Loucy (cell line): Measurements from ENCODE around the gene HS6ST1.

Experiments used
- H2AFZ ChIP-seq: fragments of 200-600 bp; sonication (generic); 2 replicates; pipeline ENCODE4 v1.6.0; 2016; ENCODE audit warnings: antibody characterized with exemption, mild to moderate bottlenecking, low read length, moderate library complexity
- H3F3A ChIP-seq: fragments of 200-600 bp; 2 replicates; pipeline ENCODE4 v1.6.0; 2016; ENCODE audit warnings: antibody characterized with exemption, low read depth, mild to moderate bottlenecking
- H3K27me3 ChIP-seq: fragments of 200-600 bp; sonication (generic); 2 replicates; pipeline ENCODE4 v1.6.1; 2014; ENCODE audit warnings: low read length, mild to moderate bottlenecking; ENCODE audit not compliant: insufficient read depth, poor library complexity, severe bottlenecking
- H3K36me3 ChIP-seq: fragments of 200-600 bp; sonication (generic); 2 replicates; pipeline ENCODE4 v1.6.1; 2016; ENCODE audit warnings: low read length; ENCODE audit not compliant: insufficient read depth
- H3K4me1 ChIP-seq: fragments of 200-600 bp; sonication (generic); 2 replicates; pipeline ENCODE4 v1.5.1; 2014; ENCODE audit warnings: low read length, mild to moderate bottlenecking; ENCODE audit not compliant: insufficient read depth, poor library complexity, severe bottlenecking
- H3K4me2 ChIP-seq: fragments of 200-600 bp; sonication (generic); 2 replicates; pipeline ENCODE4 v1.6.0; 2014; ENCODE audit warnings: antibody characterized with exemption, low read length, low read depth, mild to moderate bottlenecking; ENCODE audit not compliant: poor library complexity, severe bottlenecking
- H3K4me3 ChIP-seq: fragments of 200-600 bp; sonication (generic); 2 replicates; pipeline ENCODE4 v1.5.1; 2014; ENCODE audit warnings: low read length, mild to moderate bottlenecking, mixed read lengths; ENCODE audit not compliant: poor library complexity, severe bottlenecking
- H3K79me2 ChIP-seq: fragments of 200-600 bp; sonication (generic); 2 replicates; pipeline ENCODE4 v1.6.1; 2014; ENCODE audit warnings: low read length; ENCODE audit not compliant: insufficient read depth
- H3K9ac ChIP-seq: fragments of 200-600 bp; sonication (generic); 2 replicates; pipeline ENCODE4 v1.6.0; 2014; ENCODE audit warnings: mild to moderate bottlenecking, low read depth, low read length, moderate library complexity; ENCODE audit not compliant: poor library complexity, severe bottlenecking
- H3K9me2 ChIP-seq: fragments of 200-600 bp; sonication (generic); replicated peaks from 2 replicates; pipeline ENCODE4 v1.6.1; 2016; ENCODE audit warnings: low read depth, low read length, mixed read lengths
- H3K9me3 ChIP-seq: fragments of 200-600 bp; sonication (generic); 2 replicates; pipeline ENCODE4 v1.6.1; 2014; ENCODE audit warnings: mild to moderate bottlenecking, antibody characterized with exemption, low read length, low read depth; ENCODE audit not compliant: insufficient read depth
- H4K20me1 ChIP-seq: fragments of 200-600 bp; sonication (generic); 2 replicates; pipeline ENCODE4 v1.6.0; 2014; ENCODE audit warnings: antibody characterized with exemption, low read length, mild to moderate bottlenecking; ENCODE audit not compliant: insufficient read depth, poor library complexity, severe bottlenecking
- EZH2phosphoT487 ChIP-seq: fragments of 200-600 bp; IDR thresholded peaks from 2 replicates; pipeline ENCODE4 v1.6.1; 2018; ENCODE audit warnings: antibody characterized with exemption, mild to moderate bottlenecking, moderate library complexity, borderline replicate concordance
- TF ChIP-seq, protein P1 (sequence below): fragments of 200-600 bp; sonication (generic); conservative IDR thresholded peaks from 2 replicates; pipeline ENCODE4 v1.5.1; 2014; ENCODE audit warnings: mild to moderate bottlenecking, antibody characterized with exemption, low read length

HS6ST1 gene

DNA sequence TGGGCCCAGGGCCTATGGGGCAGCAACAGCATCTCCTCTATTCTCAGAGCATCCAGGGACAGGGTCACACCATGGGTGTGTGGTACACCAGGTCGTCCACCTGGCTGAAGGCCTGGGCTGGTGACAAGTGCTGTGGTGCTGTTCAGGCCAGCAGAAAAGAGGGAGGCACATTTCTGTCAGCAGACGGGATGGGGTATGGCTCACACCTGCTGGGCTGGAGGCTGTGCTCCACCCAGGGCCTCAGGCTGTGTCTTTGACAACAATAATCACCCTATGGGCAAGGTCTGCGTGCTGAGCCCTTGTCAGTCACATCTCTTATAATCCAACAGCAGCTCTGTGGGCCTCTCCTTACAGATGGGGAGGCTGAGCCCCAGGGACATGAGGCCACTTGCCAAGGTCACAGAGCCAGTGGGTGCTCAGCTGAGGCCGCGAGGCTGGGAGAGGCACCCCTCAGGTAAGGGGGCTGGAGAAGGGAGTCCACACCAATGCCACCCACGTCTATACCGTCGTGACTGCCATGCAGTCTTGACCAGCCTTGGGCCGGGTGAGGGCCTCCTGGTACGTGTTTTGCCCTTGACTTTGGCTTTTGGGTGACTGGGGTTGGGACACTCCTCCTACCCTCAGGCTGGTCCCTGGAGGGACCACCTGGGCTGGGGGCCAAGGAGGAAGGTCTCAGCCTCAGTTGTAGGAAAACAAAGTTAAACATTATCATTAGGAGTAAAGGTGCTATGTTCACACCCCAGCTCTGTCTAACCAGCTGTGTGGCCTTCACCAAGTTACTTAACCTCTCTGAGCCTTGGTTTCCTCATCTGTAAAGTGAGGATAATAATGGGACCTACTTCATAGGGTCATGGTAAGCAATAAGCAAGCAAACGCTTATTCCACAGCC, 5.6 kb upstream of the HS6ST1 start:
- Histone ChIP-seq H3K36me3 (no peaks in the 10 kb centered on the region), H3K9me2 (no peaks in the 10 kb centered on the region), H2AFZ (no peak overlapping the region), H3K79me2 (peaks cover 46% of the 10 kb centered on the region), H3K9ac (peak overlapping the region; percentile 4), H3K4me2 (peak overlapping the region; percentile 40), H3K4me3 (no peak overlapping the region), H3K9me3 (no peaks in the 10 kb centered on the region), H3K27me3 (no peaks in the 10 kb centered on the region), H3F3A (0 out of 2 replicates have a peak, but pooled peaks cover 6% of the 10 kb centered on the region), H3K4me1 (peaks cover 48% of the 10 kb centered on the region), H4K20me1 (no peaks in the 10 kb centered on the region)
- TF ChIP-seq EZH2phosphoT487 = no peak
- TF ChIP-seq, protein P1, sequence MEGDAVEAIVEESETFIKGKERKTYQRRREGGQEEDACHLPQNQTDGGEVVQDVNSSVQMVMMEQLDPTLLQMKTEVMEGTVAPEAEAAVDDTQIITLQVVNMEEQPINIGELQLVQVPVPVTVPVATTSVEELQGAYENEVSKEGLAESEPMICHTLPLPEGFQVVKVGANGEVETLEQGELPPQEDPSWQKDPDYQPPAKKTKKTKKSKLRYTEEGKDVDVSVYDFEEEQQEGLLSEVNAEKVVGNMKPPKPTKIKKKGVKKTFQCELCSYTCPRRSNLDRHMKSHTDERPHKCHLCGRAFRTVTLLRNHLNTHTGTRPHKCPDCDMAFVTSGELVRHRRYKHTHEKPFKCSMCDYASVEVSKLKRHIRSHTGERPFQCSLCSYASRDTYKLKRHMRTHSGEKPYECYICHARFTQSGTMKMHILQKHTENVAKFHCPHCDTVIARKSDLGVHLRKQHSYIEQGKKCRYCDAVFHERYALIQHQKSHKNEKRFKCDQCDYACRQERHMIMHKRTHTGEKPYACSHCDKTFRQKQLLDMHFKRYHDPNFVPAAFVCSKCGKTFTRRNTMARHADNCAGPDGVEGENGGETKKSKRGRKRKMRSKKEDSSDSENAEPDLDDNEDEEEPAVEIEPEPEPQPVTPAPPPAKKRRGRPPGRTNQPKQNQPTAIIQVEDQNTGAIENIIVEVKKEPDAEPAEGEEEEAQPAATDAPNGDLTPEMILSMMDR = no peak

DNA sequence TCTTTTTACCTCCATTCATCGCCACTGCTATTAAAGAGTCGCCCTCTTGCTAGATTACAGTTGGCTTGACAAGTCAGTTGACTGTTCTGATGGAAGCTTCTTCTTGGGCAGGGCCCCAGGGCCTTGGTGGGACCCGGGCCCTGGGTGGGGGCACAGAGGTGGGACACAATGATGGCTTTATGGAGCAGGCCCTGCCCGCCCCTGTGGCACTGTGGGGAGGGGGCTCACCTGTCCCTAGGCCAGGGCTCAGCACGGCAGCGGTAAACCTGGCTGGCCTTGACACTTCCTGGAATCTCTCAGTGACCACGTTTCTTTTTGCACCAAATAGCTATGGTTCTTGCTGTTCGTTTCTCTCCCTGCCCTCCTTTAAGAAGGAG, 4.9 kb upstream of the HS6ST1 start:
- H3K9me3 ChIP-seq = no peaks in the 10 kb centered on the region
- no peaks in the 10 kb centered on the region for H3K36me3 ChIP-seq
- H3K9me2 ChIP-seq = no peaks in the 10 kb centered on the region
- H3K4me3 ChIP-seq = no peak overlapping the region
- no peaks in the 10 kb centered on the region for H3K27me3 ChIP-seq
- peaks cover 51% of the 10 kb centered on the region for H3K79me2 ChIP-seq
- peak overlapping the region; percentile 40 for H3K4me2 ChIP-seq
- peaks cover 51% of the 10 kb centered on the region for H3K4me1 ChIP-seq
- no peaks in the 10 kb centered on the region for H4K20me1 ChIP-seq
- peak overlapping the region; percentile 4 for H3K9ac ChIP-seq
- TF ChIP-seq, protein P1 = no peak
- TF ChIP-seq EZH2phosphoT487 = no peak
- H2AFZ ChIP-seq = no peak overlapping the region
- H3F3A ChIP-seq = 0 out of 2 replicates have a peak, but pooled peaks cover 6% of the 10 kb centered on the region

DNA sequence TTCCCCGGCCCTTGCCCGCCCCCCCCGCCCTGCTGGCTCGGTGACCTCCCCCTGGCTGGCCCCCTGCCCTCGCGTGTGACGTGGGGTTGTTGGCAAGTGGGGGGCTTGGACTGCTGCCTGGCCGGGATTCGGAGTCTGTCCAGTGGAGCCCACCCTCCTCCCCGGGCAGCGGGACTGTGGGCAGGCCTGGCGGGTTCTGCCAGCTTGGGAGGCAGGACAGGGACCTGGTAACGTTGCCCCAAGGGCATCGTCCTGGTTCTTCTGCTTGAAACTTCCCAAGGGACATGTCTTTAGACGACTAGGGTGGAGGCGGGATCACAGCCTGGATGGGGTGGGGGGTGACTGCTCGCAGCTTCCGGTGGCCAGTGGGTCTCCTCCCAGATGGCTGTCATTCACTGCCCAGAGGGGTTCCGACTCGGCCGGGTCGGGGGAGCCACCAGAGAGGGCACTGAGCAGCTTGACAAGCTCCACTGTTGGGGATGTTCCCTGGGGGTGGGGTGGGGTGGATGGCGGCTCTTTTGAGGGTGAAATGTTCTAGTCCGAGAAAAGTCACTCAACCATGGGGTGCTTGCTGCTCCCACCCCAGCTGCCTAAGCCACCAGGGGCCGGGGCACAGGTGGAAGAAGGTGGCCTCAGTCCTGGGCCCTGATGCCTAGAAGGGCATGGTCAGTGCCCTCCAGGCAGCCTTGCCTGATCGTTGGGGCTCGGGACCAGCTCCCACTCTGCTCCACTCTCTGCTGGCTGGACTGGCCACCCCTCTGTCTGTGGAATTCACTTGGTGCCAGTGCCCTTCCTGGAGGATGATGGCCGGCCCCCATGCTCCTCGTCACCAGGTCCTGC, 4.3 kb upstream of the HS6ST1 start:
- H3K9me3 ChIP-seq = no peaks in the 10 kb centered on the region
- peak overlapping the region; percentile 88 for H3K4me2 ChIP-seq
- H3K4me1 ChIP-seq = peaks cover 51% of the 10 kb centered on the region
- H4K20me1 ChIP-seq = no peaks in the 10 kb centered on the region
- H3K9me2 ChIP-seq = no peaks in the 10 kb centered on the region
- no peak overlapping the region for H2AFZ ChIP-seq
- TF ChIP-seq, protein P1 = no peak
- no peak for TF ChIP-seq EZH2phosphoT487
- H3K79me2 ChIP-seq = peaks cover 55% of the 10 kb centered on the region
- 0 out of 2 replicates have a peak, but pooled peaks cover 6% of the 10 kb centered on the region for H3F3A ChIP-seq
- no peaks in the 10 kb centered on the region for H3K27me3 ChIP-seq
- no peaks in the 10 kb centered on the region for H3K36me3 ChIP-seq
- H3K9ac ChIP-seq = peak overlapping the region; percentile 99
- peak overlapping the region; percentile 86 for H3K4me3 ChIP-seq
